ENCODE results near the gene KLF2. TPM values are rescaled to one million over a fixed set of nuclear protein-coding genes. Genes with fewer than 3 reads are reported as not detected.

KLF2 gene
- total RNA-seq, 1 experiment from 2014 or later: 1.9 TPM

DNA sequence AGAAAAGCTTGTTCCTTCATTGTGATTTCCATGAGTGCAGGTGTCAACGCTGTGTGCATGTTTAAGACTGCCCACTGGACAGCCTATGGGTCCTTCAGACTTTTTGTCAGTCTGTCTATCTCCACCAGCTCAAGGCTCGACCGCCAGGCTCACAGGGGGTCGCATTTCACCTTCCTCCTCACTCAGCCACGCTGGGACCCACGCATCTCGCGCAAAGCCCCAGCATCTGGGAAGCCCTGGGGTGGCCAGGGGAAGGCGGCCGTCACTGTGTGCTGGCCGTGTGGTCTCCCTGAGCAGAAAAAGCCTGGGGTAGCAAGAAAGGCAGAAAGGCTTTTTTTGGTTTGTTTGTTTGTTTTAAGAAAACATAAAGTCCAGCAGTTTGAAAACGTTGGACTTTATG is 48.5 kb downstream of the KLF2 start:
- DNase-seq (ENCODE audit: low spot score): no peak
- CTCF ChIA-PET: no interaction called here
- no TSS peak for BruUV-seq (replicated peaks)
- no peaks in the 10 kb centered on the region for H3K4me1 ChIP-seq (ENCODE audit: insufficient read depth, low read length, poor library complexity, severe bottlenecking)
- no peaks in the 10 kb centered on the region for H3K27me3 ChIP-seq (replicated peaks; ENCODE audit: insufficient read depth, low read depth, low read length, poor library complexity)
- H3K9me3 ChIP-seq (ENCODE audit: low read depth, low read length, poor library complexity, severe bottlenecking): no peaks in the 10 kb centered on the region
- peaks cover 35% of the 10 kb centered on the region for H3K36me3 ChIP-seq (ENCODE audit: insufficient read depth, low read length, poor library complexity, severe bottlenecking)
- POLR2A ChIA-PET (ENCODE audit: low non-redundant PET): no interaction called here
- no peak overlapping the region for H3K4me3 ChIP-seq (ENCODE audit: low read depth, low read length, poor library complexity, severe bottlenecking)
- intact Hi-C loops (cut with micrococcal nuclease; ENCODE audit: unreplicated experiment): no loop called here
- no peak overlapping the region for H3K27ac ChIP-seq (ENCODE audit: low read depth, low read length, poor library complexity, severe bottlenecking)
- TF ChIP-seq, protein P1, sequence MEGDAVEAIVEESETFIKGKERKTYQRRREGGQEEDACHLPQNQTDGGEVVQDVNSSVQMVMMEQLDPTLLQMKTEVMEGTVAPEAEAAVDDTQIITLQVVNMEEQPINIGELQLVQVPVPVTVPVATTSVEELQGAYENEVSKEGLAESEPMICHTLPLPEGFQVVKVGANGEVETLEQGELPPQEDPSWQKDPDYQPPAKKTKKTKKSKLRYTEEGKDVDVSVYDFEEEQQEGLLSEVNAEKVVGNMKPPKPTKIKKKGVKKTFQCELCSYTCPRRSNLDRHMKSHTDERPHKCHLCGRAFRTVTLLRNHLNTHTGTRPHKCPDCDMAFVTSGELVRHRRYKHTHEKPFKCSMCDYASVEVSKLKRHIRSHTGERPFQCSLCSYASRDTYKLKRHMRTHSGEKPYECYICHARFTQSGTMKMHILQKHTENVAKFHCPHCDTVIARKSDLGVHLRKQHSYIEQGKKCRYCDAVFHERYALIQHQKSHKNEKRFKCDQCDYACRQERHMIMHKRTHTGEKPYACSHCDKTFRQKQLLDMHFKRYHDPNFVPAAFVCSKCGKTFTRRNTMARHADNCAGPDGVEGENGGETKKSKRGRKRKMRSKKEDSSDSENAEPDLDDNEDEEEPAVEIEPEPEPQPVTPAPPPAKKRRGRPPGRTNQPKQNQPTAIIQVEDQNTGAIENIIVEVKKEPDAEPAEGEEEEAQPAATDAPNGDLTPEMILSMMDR (conservative IDR thresholded peaks at IDR 0.05; ENCODE audit: low read depth, low read length): no peak
- TF ChIP-seq EZH2 (IDR thresholded peaks at IDR 0.05; ENCODE audit: borderline replicate concordance, low read depth, low read length, poor library complexity, severe bottlenecking): no peak

GRCh38 chr19:16373532-16373931 is 48.9 kb downstream of the KLF2 start:
- POLR2A ChIA-PET (ENCODE audit: low non-redundant PET): no interaction called here
- no peaks in the 10 kb centered on the region for H3K4me1 ChIP-seq (ENCODE audit: insufficient read depth, low read length, poor library complexity, severe bottlenecking)
- no peak overlapping the region for H3K27ac ChIP-seq (ENCODE audit: low read depth, low read length, poor library complexity, severe bottlenecking)
- H3K36me3 ChIP-seq (ENCODE audit: insufficient read depth, low read length, poor library complexity, severe bottlenecking): peaks cover 35% of the 10 kb centered on the region
- no peak for DNase-seq (ENCODE audit: low spot score)
- TF ChIP-seq, protein P1 (conservative IDR thresholded peaks at IDR 0.05; ENCODE audit: low read depth, low read length): no peak
- no peaks in the 10 kb centered on the region for H3K27me3 ChIP-seq (replicated peaks; ENCODE audit: insufficient read depth, low read depth, low read length, poor library complexity)
- H3K9me3 ChIP-seq (ENCODE audit: low read depth, low read length, poor library complexity, severe bottlenecking): no peaks in the 10 kb centered on the region
- no peak overlapping the region for H3K4me3 ChIP-seq (ENCODE audit: low read depth, low read length, poor library complexity, severe bottlenecking)
- no TSS peak for BruUV-seq (replicated peaks)
- intact Hi-C loops (cut with micrococcal nuclease; ENCODE audit: unreplicated experiment): no loop called here
- CTCF ChIA-PET: no interaction called here

DNA sequence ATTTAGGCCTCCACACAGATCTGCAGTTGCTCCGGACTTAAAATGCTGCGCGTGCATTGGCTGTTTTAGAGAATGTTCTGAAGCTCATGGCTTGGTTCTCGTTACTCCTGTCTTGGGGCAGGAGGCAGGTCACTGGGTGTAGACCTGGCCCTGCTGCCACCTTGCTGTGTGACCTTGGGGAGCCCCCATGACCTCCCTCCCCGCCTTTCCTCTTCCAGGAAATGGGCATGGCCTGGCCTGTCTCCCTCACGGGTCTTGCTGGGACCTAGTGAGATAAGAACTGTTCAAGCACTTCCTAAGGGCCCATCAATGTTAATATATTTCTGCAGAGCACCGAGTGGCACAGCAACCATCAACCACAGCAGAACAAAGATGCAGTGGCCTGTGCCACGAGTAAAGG is 49.4 kb downstream of the KLF2 start:
- DNase-seq (ENCODE audit: low spot score): no peak
- Histone ChIP-seq H3K27ac (ENCODE audit: low read depth, low read length, poor library complexity, severe bottlenecking) (no peak overlapping the region), H3K27me3 (replicated peaks; ENCODE audit: insufficient read depth, low read depth, low read length, poor library complexity) (no peaks in the 10 kb centered on the region), H3K4me3 (ENCODE audit: low read depth, low read length, poor library complexity, severe bottlenecking) (no peak overlapping the region), H3K36me3 (ENCODE audit: insufficient read depth, low read length, poor library complexity, severe bottlenecking) (peaks cover 35% of the 10 kb centered on the region), H3K4me1 (ENCODE audit: insufficient read depth, low read length, poor library complexity, severe bottlenecking) (no peaks in the 10 kb centered on the region), H3K9me3 (ENCODE audit: low read depth, low read length, poor library complexity, severe bottlenecking) (no peaks in the 10 kb centered on the region)
- POLR2A ChIA-PET (ENCODE audit: low non-redundant PET): no interaction called here
- no TSS peak for BruUV-seq (replicated peaks)
- CTCF ChIA-PET: no interaction called here
- intact Hi-C loops (cut with micrococcal nuclease; ENCODE audit: unreplicated experiment): no loop called here
- TF ChIP-seq, protein P1 (conservative IDR thresholded peaks at IDR 0.05; ENCODE audit: low read depth, low read length): no peak
- TF ChIP-seq EZH2 (IDR thresholded peaks at IDR 0.05; ENCODE audit: borderline replicate concordance, low read depth, low read length, poor library complexity, severe bottlenecking): no peak

All from A673 (cell line).